ENCODE measurements around the gene NTRK3. TPM values are rescaled to one million over a fixed set of nuclear protein-coding genes. Genes with fewer than 3 reads are reported as not detected.

NTRK3 gene
- total RNA-seq, 2 experiments from 2014 or later = 0.78 TPM; not detected in 1

- Histone ChIP-seq H3K4me3 (ENCODE audit: low read length) (no peak overlapping the region), H3K4me1 (ENCODE audit: insufficient read depth, low read length) (no peaks in the 10 kb centered on the region), H3K36me3 (ENCODE audit: insufficient read depth, low read length) (no peaks in the 10 kb centered on the region), H3K9me3 (ENCODE audit: control insufficient read depth in 1 of 2, insufficient read depth in 1 of 2, low read length in 2 of 2) (peaks cover 0 to 10% of the 10 kb centered on the region in 2 experiments), H3K27ac (ENCODE audit: low read depth in 1 of 2, low read length in 2 of 2) (no peak overlapping the region), H3K27me3 (ENCODE audit: control insufficient read depth in 1 of 2, insufficient read depth in 2 of 2, low read length in 2 of 2) (peaks cover 2 to 25% of the 10 kb centered on the region in 2 experiments)
- Mint-ChIP-seq H3K36me3 (ENCODE audit: low read depth) (no peaks in the 10 kb centered on the region), H3K9me3 (no peaks in the 10 kb centered on the region), H3K4me3 (no peak overlapping the region), H3K27ac (no peak overlapping the region), H3K27me3 (peaks cover 34% of the 10 kb centered on the region), H3K4me1 (ENCODE audit: low read depth) (no peaks in the 10 kb centered on the region)
- DNase-seq (no peak), ATAC-seq (ENCODE audit: poor library complexity) (no peak)
- intact Hi-C loops (cut with DNase I, micrococcal nuclease) = no loop called here
- no peak for TF ChIP-seq CTCF (IDR thresholded peaks at IDR 0.05)
- POLR2A ChIA-PET = no interaction called here
- CTCF ChIA-PET = no interaction called here
Observed at GRCh38 chr15:88231909-88232644, 24.5 kb downstream of the NTRK3 start.

GRCh38 chr15:88230823-88231222 lies 25.7 kb downstream of the NTRK3 start:
- ATAC-seq (ENCODE audit: poor library complexity) (no peak), DNase-seq (no peak)
- intact Hi-C loops (cut with DNase I, micrococcal nuclease) = no loop called here
- H3K27ac Mint-ChIP-seq = no peak overlapping the region
- H3K4me1 Mint-ChIP-seq (ENCODE audit: low read depth) = no peaks in the 10 kb centered on the region
- H3K27me3 ChIP-seq (ENCODE audit: control insufficient read depth in 1 of 2, insufficient read depth in 2 of 2, low read length in 2 of 2) = peaks cover 2 to 23% of the 10 kb centered on the region in 2 experiments
- H3K36me3 ChIP-seq (ENCODE audit: insufficient read depth, low read length) = no peaks in the 10 kb centered on the region
- no peak overlapping the region for H3K27ac ChIP-seq (ENCODE audit: low read depth in 1 of 2, low read length in 2 of 2)
- peaks cover 29% of the 10 kb centered on the region for H3K27me3 Mint-ChIP-seq
- H3K9me3 ChIP-seq (ENCODE audit: control insufficient read depth in 1 of 2, insufficient read depth in 1 of 2, low read length in 2 of 2) = peaks cover 0 to 10% of the 10 kb centered on the region in 2 experiments
- H3K4me3 ChIP-seq (ENCODE audit: low read length) = no peak overlapping the region
- CTCF ChIA-PET = no interaction called here
- POLR2A ChIA-PET = no interaction called here
- H3K9me3 Mint-ChIP-seq = no peaks in the 10 kb centered on the region
- H3K36me3 Mint-ChIP-seq (ENCODE audit: low read depth) = no peaks in the 10 kb centered on the region
- no peak for TF ChIP-seq CTCF (IDR thresholded peaks at IDR 0.05)
- H3K4me3 Mint-ChIP-seq = no peak overlapping the region
- no peaks in the 10 kb centered on the region for H3K4me1 ChIP-seq (ENCODE audit: insufficient read depth, low read length)

GRCh38 chr15:88225461-88225860 lies 31.1 kb downstream of the NTRK3 start:
- Histone ChIP-seq H3K4me3 (ENCODE audit: low read length) (no peak overlapping the region), H3K27me3 (ENCODE audit: control insufficient read depth in 1 of 2, insufficient read depth in 2 of 2, low read length in 2 of 2) (peaks cover 0 to 12% of the 10 kb centered on the region in 2 experiments), H3K9me3 (ENCODE audit: control insufficient read depth in 1 of 2, insufficient read depth in 1 of 2, low read length in 2 of 2) (peaks cover 0 to 5% of the 10 kb centered on the region in 2 experiments), H3K4me1 (ENCODE audit: insufficient read depth, low read length) (no peaks in the 10 kb centered on the region), H3K36me3 (ENCODE audit: insufficient read depth, low read length) (no peaks in the 10 kb centered on the region), H3K27ac (ENCODE audit: low read depth in 1 of 2, low read length in 2 of 2) (no peak overlapping the region)
- ChIA-PET CTCF (no interaction called here), POLR2A (no interaction called here)
- TF ChIP-seq CTCF (IDR thresholded peaks at IDR 0.05) = no peak
- ATAC-seq (ENCODE audit: poor library complexity) = no peak
- Mint-ChIP-seq H3K4me1 (ENCODE audit: low read depth) (no peaks in the 10 kb centered on the region), H3K27ac (no peak overlapping the region), H3K9me3 (no peaks in the 10 kb centered on the region), H3K4me3 (no peak overlapping the region), H3K36me3 (ENCODE audit: low read depth) (no peaks in the 10 kb centered on the region), H3K27me3 (peaks cover 14% of the 10 kb centered on the region)
- DNase-seq = no peak
- intact Hi-C loops (cut with DNase I, micrococcal nuclease) = no loop called here

All from CD4-positive, alpha-beta T cell (primary cell).